Measurements from ENCODE around the gene MUCL3.
"Not testable (repeated sequence)": the region's sequence is repeated elsewhere in the genome, so short reads cannot be mapped to it uniquely, and the experiment has no call there.

- TF ChIP-seq CTCF (IDR thresholded peaks at IDR 0.05 in 4 of 5, conservative IDR thresholded peaks at IDR 0.05 in 1 of 5); POLR2A (IDR thresholded peaks at IDR 0.05): not testable (repeated sequence)
These were observed 13.7 kb upstream of the MUCL3 start for GRCh38 chr6:30927080-30927479.
